ENCODE results near the gene DNM3. TPM values are rescaled to one million over a fixed set of nuclear protein-coding genes. Genes with fewer than 3 reads are reported as not detected.

DNM3 gene
- total and polyA plus RNA-seq, 2 donors (not counting 3 experiments of a cell fraction or from before 2014, with no cell fraction given), result 1.4 to 2.5 TPM

DNA sequence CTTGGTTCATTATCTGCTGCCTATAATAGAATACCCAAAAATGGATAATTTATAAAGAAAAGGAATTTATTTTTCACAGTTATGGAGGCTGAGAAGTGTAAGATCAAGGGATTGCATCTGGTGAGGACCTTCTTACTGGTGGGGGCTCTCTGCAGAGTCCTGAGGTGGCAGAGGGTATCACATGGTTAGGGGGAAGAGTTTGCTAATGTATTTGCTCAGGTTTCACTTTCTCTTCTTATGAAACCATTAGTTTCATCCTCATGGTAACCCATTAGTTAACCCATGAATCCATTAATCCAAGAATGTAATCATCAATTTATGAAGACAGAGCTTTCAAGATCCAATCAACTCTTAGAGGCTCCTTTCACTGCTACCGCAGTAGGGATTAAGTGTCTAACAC lies 120.6 kb downstream of the DNM3 start:
- intact Hi-C loops (cut with micrococcal nuclease) (no loop called here), dilution Hi-C loops (cut with MboI; ENCODE audit: extremely low pct_ligation_motif_present, low sequenced_read_pairs) (no loop called here)
- no peak for FAIRE-seq
- CTCF ChIA-PET, result no interaction called here
- no peak overlapping the region for H3K4me3 ChIP-seq (replicated peaks in 1 of 3; ENCODE audit: insufficient read depth in 1 of 3, low read depth in 1 of 3, low read length in 3 of 3)
- H4K20me1 ChIP-seq (replicated peaks; ENCODE audit: control insufficient read depth, extremely low read depth, insufficient read depth, low read length), result no peaks in the 10 kb centered on the region
- H3K9me1 ChIP-seq (replicated peaks; ENCODE audit: control insufficient read depth, extremely low read depth, insufficient read depth, low read length), result no peaks in the 10 kb centered on the region
- TF ChIP-seq FOS (IDR thresholded peaks at IDR 0.05; ENCODE audit: borderline replicate concordance, insufficient read depth, low read length), result no peak
- no peak for TF ChIP-seq EZH2 (IDR thresholded peaks at IDR 0.05; ENCODE audit: borderline replicate concordance, low read depth, low read length, severe bottlenecking)
- TF ChIP-seq GATA2 (IDR thresholded peaks at IDR 0.05; ENCODE audit: insufficient read depth, insufficient read length, low read depth, low read length), result no peak
- H3K36me3 ChIP-seq (ENCODE audit: control insufficient read depth in 2 of 2, extremely low read depth in 1 of 2, insufficient read depth in 2 of 2, low read length in 2 of 2), result no peaks in the 10 kb centered on the region
- no peak for DNase-seq (ENCODE audit: low read depth, low spot score)
- peaks cover 11% of the 10 kb centered on the region for H3K4me1 ChIP-seq (ENCODE audit: control insufficient read depth, extremely low read depth, insufficient read depth, low read length)
- BruUV-seq (replicated peaks), result no TSS peak
- no peaks in the 10 kb centered on the region for H3K9me3 ChIP-seq (replicated peaks; ENCODE audit: control insufficient read depth, insufficient read depth, low read length)
- H3K9ac ChIP-seq (replicated peaks; ENCODE audit: extremely low read depth, insufficient read depth, low read length), result no peak overlapping the region
- H3K4me2 ChIP-seq (ENCODE audit: insufficient read depth, low read length), result no peak overlapping the region
- no peak overlapping the region for H2AFZ ChIP-seq (ENCODE audit: low read depth, low read length)
- H3K27ac ChIP-seq (ENCODE audit: insufficient read depth, low read depth, low read length), result no peak overlapping the region
- H3K79me2 ChIP-seq (ENCODE audit: control insufficient read depth, insufficient read depth, low read length), result no peaks in the 10 kb centered on the region
- POLR2A ChIA-PET, result no interaction called here
- peaks cover 0 to 2% of the 10 kb centered on the region in 2 experiments for H3K27me3 ChIP-seq (ENCODE audit: control insufficient read depth in 2 of 2, insufficient read depth in 2 of 2, low read length in 2 of 2)

DNA sequence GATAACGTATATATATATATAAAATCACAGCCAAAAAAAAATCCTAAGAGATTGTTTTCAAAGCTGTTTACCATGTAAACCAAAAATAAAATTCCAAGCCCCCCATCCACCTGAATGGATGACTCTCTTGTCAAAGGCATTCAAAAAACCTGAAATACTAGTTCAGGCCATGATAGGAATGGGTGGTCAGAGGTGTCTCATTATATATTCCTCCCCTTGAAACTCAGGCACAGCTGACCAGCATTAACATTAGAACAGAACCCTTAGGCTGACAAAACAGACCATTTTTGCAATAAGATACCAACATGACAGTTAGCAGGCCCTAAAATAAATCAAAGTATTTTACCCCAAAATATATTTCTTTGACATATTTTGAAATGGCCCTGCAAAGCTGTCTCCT lies 122.5 kb downstream of the DNM3 start:
- DNase-seq (ENCODE audit: low read depth, low spot score), result no peak
- Histone ChIP-seq H3K4me1 (ENCODE audit: control insufficient read depth, extremely low read depth, insufficient read depth, low read length) (peaks cover 14% of the 10 kb centered on the region), H2AFZ (ENCODE audit: low read depth, low read length) (no peak overlapping the region), H4K20me1 (replicated peaks; ENCODE audit: control insufficient read depth, extremely low read depth, insufficient read depth, low read length) (no peaks in the 10 kb centered on the region), H3K9ac (replicated peaks; ENCODE audit: extremely low read depth, insufficient read depth, low read length) (no peak overlapping the region), H3K36me3 (ENCODE audit: control insufficient read depth in 2 of 2, extremely low read depth in 1 of 2, insufficient read depth in 2 of 2, low read length in 2 of 2) (no peaks in the 10 kb centered on the region), H3K9me1 (replicated peaks; ENCODE audit: control insufficient read depth, extremely low read depth, insufficient read depth, low read length) (no peaks in the 10 kb centered on the region), H3K4me3 (replicated peaks in 1 of 3; ENCODE audit: insufficient read depth in 1 of 3, low read depth in 1 of 3, low read length in 3 of 3) (no peak overlapping the region), H3K9me3 (replicated peaks; ENCODE audit: control insufficient read depth, insufficient read depth, low read length) (no peaks in the 10 kb centered on the region), H3K79me2 (ENCODE audit: control insufficient read depth, insufficient read depth, low read length) (no peaks in the 10 kb centered on the region), H3K27ac (ENCODE audit: insufficient read depth, low read depth, low read length) (no peak overlapping the region), H3K4me2 (ENCODE audit: insufficient read depth, low read length) (no peak overlapping the region), H3K27me3 (ENCODE audit: control insufficient read depth in 2 of 2, insufficient read depth in 2 of 2, low read length in 2 of 2) (peaks cover 0 to 2% of the 10 kb centered on the region in 2 experiments)
- intact Hi-C loops (cut with micrococcal nuclease) (no loop called here), dilution Hi-C loops (cut with MboI; ENCODE audit: extremely low pct_ligation_motif_present, low sequenced_read_pairs) (no loop called here)
- FAIRE-seq, result no peak
- TF ChIP-seq POLR2A (IDR thresholded peaks at IDR 0.05; ENCODE audit: low read depth, low read length) (no peak), FOS (IDR thresholded peaks at IDR 0.05; ENCODE audit: borderline replicate concordance, insufficient read depth, low read length) (no peak), JUN (IDR thresholded peaks at IDR 0.05; ENCODE audit: borderline replicate concordance, insufficient read depth, insufficient read length, low read depth) (no peak), POLR2AphosphoS5 (IDR thresholded peaks at IDR 0.05; ENCODE audit: insufficient read depth, low read depth, low read length) (no peak), EZH2 (IDR thresholded peaks at IDR 0.05; ENCODE audit: borderline replicate concordance, low read depth, low read length, severe bottlenecking) (no peak), GATA2 (IDR thresholded peaks at IDR 0.05; ENCODE audit: insufficient read depth, insufficient read length, low read depth, low read length) (no peak), MYC (IDR thresholded peaks at IDR 0.05; ENCODE audit: low read depth, low read length) (no peak)
- TF ChIP-seq, protein P1, sequence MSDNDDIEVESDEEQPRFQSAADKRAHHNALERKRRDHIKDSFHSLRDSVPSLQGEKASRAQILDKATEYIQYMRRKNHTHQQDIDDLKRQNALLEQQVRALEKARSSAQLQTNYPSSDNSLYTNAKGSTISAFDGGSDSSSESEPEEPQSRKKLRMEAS (IDR thresholded peaks at IDR 0.05; ENCODE audit: insufficient read depth, insufficient read length), result no peak
- TF ChIP-seq, protein P2, sequence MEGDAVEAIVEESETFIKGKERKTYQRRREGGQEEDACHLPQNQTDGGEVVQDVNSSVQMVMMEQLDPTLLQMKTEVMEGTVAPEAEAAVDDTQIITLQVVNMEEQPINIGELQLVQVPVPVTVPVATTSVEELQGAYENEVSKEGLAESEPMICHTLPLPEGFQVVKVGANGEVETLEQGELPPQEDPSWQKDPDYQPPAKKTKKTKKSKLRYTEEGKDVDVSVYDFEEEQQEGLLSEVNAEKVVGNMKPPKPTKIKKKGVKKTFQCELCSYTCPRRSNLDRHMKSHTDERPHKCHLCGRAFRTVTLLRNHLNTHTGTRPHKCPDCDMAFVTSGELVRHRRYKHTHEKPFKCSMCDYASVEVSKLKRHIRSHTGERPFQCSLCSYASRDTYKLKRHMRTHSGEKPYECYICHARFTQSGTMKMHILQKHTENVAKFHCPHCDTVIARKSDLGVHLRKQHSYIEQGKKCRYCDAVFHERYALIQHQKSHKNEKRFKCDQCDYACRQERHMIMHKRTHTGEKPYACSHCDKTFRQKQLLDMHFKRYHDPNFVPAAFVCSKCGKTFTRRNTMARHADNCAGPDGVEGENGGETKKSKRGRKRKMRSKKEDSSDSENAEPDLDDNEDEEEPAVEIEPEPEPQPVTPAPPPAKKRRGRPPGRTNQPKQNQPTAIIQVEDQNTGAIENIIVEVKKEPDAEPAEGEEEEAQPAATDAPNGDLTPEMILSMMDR (IDR thresholded peaks at IDR 0.05; ENCODE audit: extremely low read depth in 1 of 2, insufficient read depth in 1 of 2, low read depth in 1 of 2, low read length in 2 of 2), result no peak
- no TSS peak for BruUV-seq (replicated peaks)
- ChIA-PET POLR2A (no interaction called here), CTCF (no interaction called here)
